Sigmoid colon (tissue), 7 donors: ENCODE results near the gene SERPINH1. TPM values are rescaled to one million over a fixed set of nuclear protein-coding genes. Genes with fewer than 3 reads are reported as not detected.

Experiments
- DNase-seq: peaks from one replicate; pipeline ENCODE4 v3.0.0-alpha.2; 2019
- H3K27ac ChIP-seq, 4 donors: fragments of 200-600 bp; sonication (generic); one replicate each; pipeline ENCODE4 v1.5.1; 2016 to 2019; ENCODE audit warnings: mild to moderate bottlenecking in 1 of 4
- H3K27me3 ChIP-seq, 3 donors: fragments of 200-600 bp; sonication (generic); one replicate each; pipeline ENCODE4 v1.5.1; 2019; ENCODE audit warnings: mild to moderate bottlenecking in 1 of 3
- H3K36me3 ChIP-seq, 4 donors: fragments of 200-600 bp; sonication (generic); one replicate each; pipeline ENCODE4 v1.5.1; 2016 to 2019
- H3K4me1 ChIP-seq, 4 donors: fragments of 200-600 bp; sonication (generic); one replicate each; pipeline ENCODE4 v1.5.1; 2017 to 2019
- H3K4me3 ChIP-seq, 4 donors: fragments of 200-600 bp; sonication (generic); one replicate each; pipeline ENCODE4 v1.5.1; 2017 to 2019; ENCODE audit warnings: mild to moderate bottlenecking in 2 of 4, moderate library complexity in 1 of 4
- H3K9me3 ChIP-seq, 4 donors: fragments of 200-600 bp in 3 of 4; sonication (generic) in 3 of 4; one replicate each; pipeline versions ENCODE4 v1.5.1 to v1.6.1; 2013 to 2019
- EP300 ChIP-seq, 4 donors: sonication (generic); formaldehyde crosslinking; IDR thresholded peaks; one replicate each; pipeline ENCODE4 v1.6.1; 2017; ENCODE audit warnings: antibody characterized with exemption in 4 of 4
- POLR2A ChIP-seq, 2 donors: fragments of 450-650 bp; IDR thresholded peaks; one replicate each; pipeline ENCODE4 v1.6.1; 2016; ENCODE audit warnings: antibody characterized with exemption in 2 of 2, mild to moderate bottlenecking in 2 of 2, moderate library complexity in 2 of 2
- POLR2AphosphoS5 ChIP-seq, 4 donors: sonication (generic); formaldehyde crosslinking; IDR thresholded peaks; one replicate each; pipeline ENCODE4 v1.6.1; 2017; ENCODE audit warnings: antibody characterized with exemption in 4 of 4
- WGBS, 2 donors: extraction: QIAGEN DNeasy Blood & Tissue Kit; methylation state at CpG; one replicate each; pipeline ENCODE4 v1.1.7; 2013; 5-methylcytosine and 5-hydroxymethylcytosine counted together
- intact Hi-C: fragments of 100-400 bp; cut with DNase I; formaldehyde crosslinking; loops from one replicate; pipeline ENCODE4 v1.15.1; 2023
- polyA plus RNA-seq, 3 donors: library from polyadenylated mRNA; stranded (reverse); fragments of 200-250 nt; gene quantifications; one replicate each; pipeline ENCODE4 v1.2.3, GENCODE V29; 2013
- total RNA-seq, 4 donors: library from RNA; depleted of rRNA; stranded (reverse); fragments of >200 nt; gene quantifications; one replicate each; pipeline ENCODE4 v1.1.0, GENCODE V29; 2016
- TF ChIP-seq, protein P1 (sequence below), 4 experiments: fragments of 450-650 bp in 3 of 4; fragments of 200-600 bp in 1 of 4; IDR thresholded peaks; one replicate each; pipeline ENCODE4 v1.5.1; 2016 to 2019; ENCODE audit warnings: antibody characterized with exemption in 4 of 4, mild to moderate bottlenecking in 3 of 4, moderate library complexity in 2 of 4
- donor health status: healthy with polysubstance abuse.
- donor health status: Bipolar disorder and iron deficiency.
- donor health status: healthy.

Gene SERPINH1
- total and polyA plus RNA-seq, 7 donors = 12.0 to 201 (median 151) TPM

DNA sequence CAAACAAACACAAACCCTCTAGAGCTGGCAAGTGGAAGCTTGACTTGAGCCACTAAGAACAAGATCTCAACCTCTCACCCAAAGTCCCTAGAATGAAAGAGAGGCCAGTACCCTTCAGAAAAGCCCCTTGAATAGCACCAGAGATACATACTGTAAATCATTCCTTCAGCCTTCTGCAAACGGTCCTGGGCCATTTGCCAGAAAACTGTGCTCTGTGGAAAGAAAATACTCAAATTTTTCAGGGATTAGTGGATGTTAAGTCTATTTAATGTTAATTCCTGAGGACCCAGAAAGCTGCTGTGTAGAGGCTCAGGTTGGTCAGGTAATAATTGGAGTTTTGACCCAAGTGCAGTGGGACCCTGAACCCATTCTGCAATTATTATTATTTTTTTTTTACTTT is 16.9 kb downstream of the SERPINH1 start:
- Histone ChIP-seq H3K27ac (no peak overlapping the region), H3K4me1 (peaks cover 3 to 24% (median 22%) of the 10 kb centered on the region in 4 donors), H3K27me3 (no peaks in the 10 kb centered on the region), H3K36me3 (peaks cover 0 to 2% (median under 1%) of the 10 kb centered on the region in 4 donors), H3K4me3 (no peak overlapping the region), H3K9me3 (no peaks in the 10 kb centered on the region)
- WGBS, 2 donors = 7 to 21% methylated on average over 1 of the region's 1 CpG
- no peak for DNase-seq
- intact Hi-C loops = no loop called here
- TF ChIP-seq POLR2A (IDR thresholded peaks at IDR 0.05) (no peak), POLR2AphosphoS5 (IDR thresholded peaks at IDR 0.05) (no peak), EP300 (IDR thresholded peaks at IDR 0.05) (no peak)
- TF ChIP-seq, protein P1, sequence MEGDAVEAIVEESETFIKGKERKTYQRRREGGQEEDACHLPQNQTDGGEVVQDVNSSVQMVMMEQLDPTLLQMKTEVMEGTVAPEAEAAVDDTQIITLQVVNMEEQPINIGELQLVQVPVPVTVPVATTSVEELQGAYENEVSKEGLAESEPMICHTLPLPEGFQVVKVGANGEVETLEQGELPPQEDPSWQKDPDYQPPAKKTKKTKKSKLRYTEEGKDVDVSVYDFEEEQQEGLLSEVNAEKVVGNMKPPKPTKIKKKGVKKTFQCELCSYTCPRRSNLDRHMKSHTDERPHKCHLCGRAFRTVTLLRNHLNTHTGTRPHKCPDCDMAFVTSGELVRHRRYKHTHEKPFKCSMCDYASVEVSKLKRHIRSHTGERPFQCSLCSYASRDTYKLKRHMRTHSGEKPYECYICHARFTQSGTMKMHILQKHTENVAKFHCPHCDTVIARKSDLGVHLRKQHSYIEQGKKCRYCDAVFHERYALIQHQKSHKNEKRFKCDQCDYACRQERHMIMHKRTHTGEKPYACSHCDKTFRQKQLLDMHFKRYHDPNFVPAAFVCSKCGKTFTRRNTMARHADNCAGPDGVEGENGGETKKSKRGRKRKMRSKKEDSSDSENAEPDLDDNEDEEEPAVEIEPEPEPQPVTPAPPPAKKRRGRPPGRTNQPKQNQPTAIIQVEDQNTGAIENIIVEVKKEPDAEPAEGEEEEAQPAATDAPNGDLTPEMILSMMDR (IDR thresholded peaks at IDR 0.05) = no peak

- Histone ChIP-seq H3K4me3 (no peak overlapping the region), H3K27me3 (no peaks in the 10 kb centered on the region), H3K36me3 (no peaks in the 10 kb centered on the region), H3K27ac (no peak overlapping the region), H3K4me1 (peaks cover 3 to 31% (median 28%) of the 10 kb centered on the region in 4 donors), H3K9me3 (no peaks in the 10 kb centered on the region)
- intact Hi-C loops = loop anchor here (5.0 to 10.0 kb wide), 2 partner anchors 87 to 235 kb away; partner anchors contain the start of genes MAP6 and UVRAG
- WGBS, 2 donors = 65 to 84% methylated on average over 1 of the region's 1 CpG
- TF ChIP-seq POLR2AphosphoS5 (IDR thresholded peaks at IDR 0.05) (no peak), EP300 (IDR thresholded peaks at IDR 0.05) (no peak), POLR2A (IDR thresholded peaks at IDR 0.05) (no peak)
- TF ChIP-seq, protein P1 (IDR thresholded peaks at IDR 0.05) = no peak
- DNase-seq = no peak
Observed at GRCh38 chr11:75579841-75580240, 17.8 kb downstream of the SERPINH1 start.

DNA sequence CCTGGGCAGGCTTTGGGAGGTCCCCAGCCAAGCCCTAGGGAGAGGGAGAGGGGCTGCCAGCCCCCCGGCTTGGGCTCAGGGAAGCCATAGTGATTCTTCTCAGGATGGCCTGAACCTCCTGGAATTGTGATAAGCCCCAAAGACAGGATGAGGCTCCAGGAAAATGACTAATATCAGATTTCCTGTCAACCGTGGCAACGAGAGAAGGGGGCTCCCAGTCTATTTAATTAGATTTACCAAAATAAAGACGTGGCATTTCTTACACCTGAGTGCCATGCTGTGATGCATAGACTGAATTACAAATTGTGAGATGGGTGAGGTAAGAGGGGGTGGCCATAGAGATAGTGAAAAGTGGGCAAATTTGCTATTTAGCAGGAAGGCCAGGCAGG is 20.4 kb downstream of the SERPINH1 start:
- TF ChIP-seq EP300 (IDR thresholded peaks at IDR 0.05) = no peak
- no peak for TF ChIP-seq POLR2AphosphoS5 (IDR thresholded peaks at IDR 0.05)
- TF ChIP-seq, protein P1 (IDR thresholded peaks at IDR 0.05) = no peak
- TF ChIP-seq POLR2A (IDR thresholded peaks at IDR 0.05) = no peak
- 39 to 58% methylated on average over 4 of the region's 4 CpGs for WGBS, 2 donors
- Histone ChIP-seq H3K36me3 (no peaks in the 10 kb centered on the region), H3K4me3 (peak overlapping the region in 3 of 4 donors; percentile 68 to 91 (median 69)), H3K4me1 (peaks cover 3 to 19% (median 17%) of the 10 kb centered on the region in 4 donors), H3K9me3 (no peaks in the 10 kb centered on the region), H3K27ac (peak overlapping the region; percentile 94 to 99 (median 98)), H3K27me3 (no peaks in the 10 kb centered on the region)
- intact Hi-C loops = loop anchor here (5.0 to 10.0 kb wide), 2 partner anchors 85 to 232 kb away; partner anchors contain the start of genes MAP6 and UVRAG
- DNase-seq = no peak

GRCh38 chr11:75582895-75583717 is 21.1 kb downstream of the SERPINH1 start:
- Histone ChIP-seq H3K9me3 (no peaks in the 10 kb centered on the region), H3K4me1 (peaks cover 3 to 18% (median 16%) of the 10 kb centered on the region in 4 donors), H3K36me3 (no peaks in the 10 kb centered on the region), H3K4me3 (peak overlapping the region; percentile 68 to 92 (median 80)), H3K27ac (peak overlapping the region; percentile 94 to 99 (median 98)), H3K27me3 (no peaks in the 10 kb centered on the region)
- TF ChIP-seq POLR2A (IDR thresholded peaks at IDR 0.05) (peak in 1 of 2 donors; percentile 85), EP300 (IDR thresholded peaks at IDR 0.05) (no peak), POLR2AphosphoS5 (IDR thresholded peaks at IDR 0.05) (peak; percentile 20 to 88 (median 40))
- TF ChIP-seq, protein P1 (IDR thresholded peaks at IDR 0.05) = peak in 2 of 4 experiments; percentile 12 to 76
- WGBS, 2 donors = 4% methylated on average over 68 of the region's 68 CpGs
- intact Hi-C loops = loop anchor here (5.0 to 10.0 kb wide), 2 partner anchors 84 to 232 kb away; partner anchors contain the start of genes MAP6 and UVRAG
- peak; percentile 87 for DNase-seq
